MM.1S (cell line): ENCODE results near the gene CPB2.

Source experiments
- DNase-seq: peaks from one replicate; pipeline ENCODE4 v3.0.0-alpha.2; 2015
- H2AFZ ChIP-seq: fragments of 300-600 bp; sonication (generic); 2 replicates; pipeline ENCODE4 v1.6.0; 2016; ENCODE audit warnings: antibody characterized with exemption, low read length
- H3F3A ChIP-seq: fragments of 300-600 bp; sonication (generic); 2 replicates; pipeline ENCODE4 v1.6.1; 2016; ENCODE audit warnings: mild to moderate bottlenecking, antibody characterized with exemption, low read length, moderate library complexity, mixed read lengths; ENCODE audit not compliant: insufficient read depth
- H3K27ac ChIP-seq: fragments of 300-600 bp; sonication (generic); 2 replicates; pipeline ENCODE4 v1.5.1; 2016; ENCODE audit warnings: mild to moderate bottlenecking, low read length
- H3K27me3 ChIP-seq: fragments of 300-600 bp; sonication (generic); replicated peaks from 2 replicates; pipeline ENCODE4 v1.6.0; 2016; ENCODE audit warnings: low read length; ENCODE audit not compliant: insufficient read depth
- H3K36me3 ChIP-seq: fragments of 300-600 bp; sonication (generic); replicated peaks from 2 replicates; pipeline ENCODE4 v1.6.1; 2016; ENCODE audit warnings: mild to moderate bottlenecking, low read length, mixed read lengths; ENCODE audit not compliant: insufficient read depth
- H3K4me1 ChIP-seq: fragments of 300-600 bp; sonication (generic); 2 replicates; pipeline ENCODE4 v1.6.1; 2016; ENCODE audit warnings: low read length, mixed read lengths
- H3K4me2 ChIP-seq: fragments of 300-600 bp; sonication (generic); 2 replicates; pipeline ENCODE4 v1.6.0; 2016; ENCODE audit warnings: low read depth, low read length
- H3K4me3 ChIP-seq: fragments of 300-600 bp; sonication (generic); 2 replicates; pipeline ENCODE4 v1.5.1; 2016; ENCODE audit warnings: low read length, mixed read lengths
- H3K79me2 ChIP-seq: fragments of 300-600 bp; sonication (generic); 2 replicates; pipeline ENCODE4 v1.6.1; 2016; ENCODE audit warnings: mixed run types, low read length, mixed read lengths
- H3K9ac ChIP-seq: fragments of 300-600 bp; sonication (generic); 2 replicates; pipeline ENCODE4 v1.6.1; 2016; ENCODE audit warnings: low read length, mixed read lengths
- H3K9me2 ChIP-seq: fragments of 300-600 bp; sonication (generic); replicated peaks from 2 replicates; pipeline ENCODE4 v1.6.1; 2016; ENCODE audit warnings: mild to moderate bottlenecking, low read length, mixed read lengths; ENCODE audit not compliant: insufficient read depth
- H3K9me3 ChIP-seq: fragments of 300-600 bp; sonication (generic); replicated peaks from 2 replicates; pipeline ENCODE4 v1.6.1; 2016; ENCODE audit warnings: mild to moderate bottlenecking, low read length, mixed read lengths; ENCODE audit not compliant: insufficient read depth
- H4K20me1 ChIP-seq: fragments of 300-600 bp; sonication (generic); 2 replicates; pipeline ENCODE4 v1.6.1; 2016; ENCODE audit warnings: mild to moderate bottlenecking, low read length, moderate library complexity, mixed read lengths; ENCODE audit not compliant: insufficient read depth
- CTCF ChIP-seq: fragments of 300-600 bp; sonication (generic); IDR thresholded peaks from 2 replicates; pipeline ENCODE4 v1.5.1; 2016; ENCODE audit warnings: antibody characterized with exemption, low read length, mixed read lengths
- EZH2 ChIP-seq: fragments of 300-600 bp; sonication (generic); optimal IDR thresholded peaks from 2 replicates; pipeline ENCODE3; 2017; ENCODE audit warnings: low read depth, mild to moderate bottlenecking, antibody characterized with exemption, low read length, mixed read lengths
- EZH2phosphoT487 ChIP-seq: fragments of 300-600 bp; sonication (generic); IDR thresholded peaks from 2 replicates; pipeline ENCODE4 v1.6.1; 2018; ENCODE audit warnings: antibody characterized with exemption, low read length

The CPB2 gene

DNA sequence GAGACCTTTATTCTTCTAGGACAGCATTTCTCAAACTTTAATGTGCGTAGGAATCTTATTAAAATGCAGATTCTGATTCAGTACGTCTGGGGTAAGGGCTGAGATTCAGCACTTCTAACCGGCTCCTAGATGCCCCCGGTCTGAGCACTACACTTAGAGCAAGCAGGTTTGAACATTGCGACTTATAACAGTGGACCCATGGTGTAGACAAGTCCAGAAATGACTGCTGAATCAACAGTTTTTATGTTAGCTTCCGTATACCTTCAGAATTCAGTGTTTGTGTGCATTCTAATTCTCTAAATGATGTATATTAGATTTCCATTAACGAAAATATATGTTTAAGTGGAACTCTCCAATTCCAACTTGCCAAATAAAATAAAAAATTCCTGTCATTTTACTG lies 17.5 kb upstream of the CPB2 start:
- Histone ChIP-seq H2AFZ (no peak overlapping the region), H3K79me2 (no peaks in the 10 kb centered on the region), H3K9me3 (no peaks in the 10 kb centered on the region), H3K4me3 (no peak overlapping the region), H3K4me2 (no peak overlapping the region), H3K9ac (no peak overlapping the region), H3K27me3 (no peaks in the 10 kb centered on the region), H4K20me1 (no peaks in the 10 kb centered on the region), H3F3A (peaks cover 18% of the 10 kb centered on the region), H3K9me2 (no peaks in the 10 kb centered on the region), H3K27ac (no peak overlapping the region), H3K4me1 (no peaks in the 10 kb centered on the region), H3K36me3 (0 out of 2 replicates have a peak, but pooled peaks cover 3% of the 10 kb centered on the region)
- no peak for DNase-seq
- no peak for TF ChIP-seq EZH2
- no peak for TF ChIP-seq CTCF
- TF ChIP-seq EZH2phosphoT487 = no peak

DNA sequence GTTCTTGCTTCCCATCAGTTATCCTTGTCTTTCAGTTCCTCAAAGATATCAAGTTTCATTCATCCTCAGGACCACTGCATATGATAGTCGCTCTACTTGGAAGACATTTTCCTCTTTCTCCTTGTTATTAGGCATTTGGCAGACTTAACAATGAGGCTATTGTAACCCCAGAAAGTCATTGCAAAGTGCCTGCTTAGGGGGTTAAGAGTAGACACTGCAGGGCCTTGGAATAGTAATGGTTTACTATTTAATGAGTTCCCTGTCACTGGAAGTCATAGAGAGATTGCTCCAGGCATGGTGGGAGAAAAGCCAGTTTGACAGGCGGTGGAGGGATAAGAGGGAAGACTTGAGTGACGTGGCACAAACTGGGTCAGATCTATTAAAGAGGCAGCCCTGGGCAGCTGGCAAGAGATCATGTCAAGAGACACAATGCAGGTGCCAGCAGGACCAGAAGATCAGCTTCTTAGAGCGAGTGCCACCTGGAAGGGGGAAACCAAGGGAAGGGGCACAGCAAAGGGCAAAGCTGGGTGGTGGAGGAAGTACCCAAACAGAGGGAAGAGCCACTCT lies 16.8 kb upstream of the CPB2 start:
- H3K27me3 ChIP-seq = no peaks in the 10 kb centered on the region
- H2AFZ ChIP-seq = no peak overlapping the region
- H3K27ac ChIP-seq = no peak overlapping the region

DNA sequence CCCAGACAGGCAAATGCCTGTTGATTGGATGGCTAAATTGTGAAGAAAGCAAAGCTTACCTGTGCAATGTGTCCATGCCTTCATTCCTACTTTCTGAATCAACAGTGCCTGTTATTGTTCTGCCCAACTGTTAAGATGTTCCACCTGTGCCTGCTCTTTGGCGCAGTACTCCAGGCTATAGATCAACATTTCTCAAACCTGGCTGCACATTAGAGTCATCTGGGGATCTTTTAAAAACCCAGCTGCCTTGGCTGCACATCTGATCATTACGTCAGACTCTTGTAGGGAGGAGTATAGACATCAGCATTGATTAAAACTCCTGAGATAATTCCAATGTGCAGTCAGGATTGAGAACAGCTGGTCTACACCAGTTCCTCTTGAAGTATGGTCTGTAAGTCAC lies 16.2 kb upstream of the CPB2 start:
- Histone ChIP-seq H3K27me3 (no peaks in the 10 kb centered on the region), H3K9ac (no peak overlapping the region), H3K9me2 (no peaks in the 10 kb centered on the region), H2AFZ (no peak overlapping the region), H3K4me1 (no peaks in the 10 kb centered on the region), H3K27ac (no peak overlapping the region), H3K4me2 (no peak overlapping the region), H4K20me1 (no peaks in the 10 kb centered on the region), H3K9me3 (no peaks in the 10 kb centered on the region), H3K4me3 (no peak overlapping the region), H3K79me2 (no peaks in the 10 kb centered on the region), H3F3A (peaks cover 8% of the 10 kb centered on the region), H3K36me3 (no peaks in the 10 kb centered on the region)
- DNase-seq = no peak
- TF ChIP-seq CTCF = no peak
- TF ChIP-seq EZH2phosphoT487 = no peak
- TF ChIP-seq EZH2 = no peak

More for the DNA sequence above, 16.8 kb upstream of the CPB2 start:
- peaks cover 13% of the 10 kb centered on the region for H3F3A ChIP-seq
- DNase-seq = no peak
- no peaks in the 10 kb centered on the region for H3K79me2 ChIP-seq
- no peaks in the 10 kb centered on the region for H3K9me3 ChIP-seq
- no peak for TF ChIP-seq EZH2
- no peak overlapping the region for H3K4me3 ChIP-seq
- no peaks in the 10 kb centered on the region for H4K20me1 ChIP-seq
- H3K9me2 ChIP-seq = no peaks in the 10 kb centered on the region
- 0 out of 2 replicates have a peak, but pooled peaks cover 3% of the 10 kb centered on the region for H3K36me3 ChIP-seq
- H3K4me1 ChIP-seq = no peaks in the 10 kb centered on the region
- H3K4me2 ChIP-seq = no peak overlapping the region
- no peak overlapping the region for H3K9ac ChIP-seq

GRCh38 chr13:46119883-46120614 lies 15.2 kb upstream of the CPB2 start:
- Histone ChIP-seq H3K9me3 (no peaks in the 10 kb centered on the region), H3K9me2 (no peaks in the 10 kb centered on the region), H3K27me3 (no peaks in the 10 kb centered on the region), H3K27ac (no peak overlapping the region), H3K4me2 (no peak overlapping the region), H3K4me3 (no peak overlapping the region), H3K79me2 (no peaks in the 10 kb centered on the region), H3K9ac (no peak overlapping the region), H3K4me1 (no peaks in the 10 kb centered on the region), H3F3A (peaks cover 5% of the 10 kb centered on the region), H4K20me1 (no peaks in the 10 kb centered on the region), H2AFZ (no peak overlapping the region), H3K36me3 (no peaks in the 10 kb centered on the region)
- no peak for DNase-seq
- TF ChIP-seq CTCF = no peak
- TF ChIP-seq EZH2phosphoT487 = no peak
- TF ChIP-seq EZH2 = no peak
